NCI-H82 treated with DMSO at 0.1 percent for 48 hours (cell line): Measurements from ENCODE around the gene ANKRD34A.

Experiments
- DNase-seq: peaks from one replicate; lab custom pipeline; 2025; ENCODE audit not compliant: unreplicated experiment; lab: John Stamatoyannopoulos, UW

Gene ANKRD34A

DNA sequence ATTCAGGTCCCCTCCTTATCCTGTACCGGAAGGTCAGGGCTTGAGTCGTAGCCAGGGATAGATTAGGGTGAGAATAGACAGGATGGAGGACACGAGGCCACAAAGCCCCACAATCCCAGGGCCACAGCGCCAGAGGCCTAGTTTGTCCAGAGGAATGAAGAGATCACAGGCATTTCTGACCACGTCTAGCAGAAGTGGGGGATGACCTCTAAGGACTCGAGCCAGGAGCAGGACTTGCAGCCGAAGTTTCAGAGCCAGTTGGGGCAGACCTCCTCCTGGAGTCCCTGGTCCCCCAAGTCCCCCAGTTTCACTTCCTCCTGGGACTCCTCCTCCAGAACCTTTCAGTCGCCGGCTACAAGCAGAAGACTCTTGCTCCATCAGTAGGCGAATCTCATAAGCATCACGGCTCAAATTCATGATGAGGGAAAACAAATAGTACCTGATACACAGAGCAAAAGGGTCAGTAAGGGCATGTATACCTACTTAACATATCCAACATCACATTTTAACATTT, 52.2 kb downstream of the ANKRD34A start:
- no peak for DNase-seq
